ENCODE data around the gene C1QL2.

C1QL2 gene

GRCh38 chr2:119109866-119110265 is 48.7 kb downstream of the C1QL2 start:
- TF ChIP-seq CTCF (conservative IDR thresholded peaks at IDR 0.05; ENCODE audit: low read depth, low read length): no peak
- no peak for DNase-seq (ENCODE audit: low read depth)
- no peak overlapping the region for H3K4me3 ChIP-seq (ENCODE audit: low read length)

GRCh38 chr2:119108186-119108585 is 50.4 kb downstream of the C1QL2 start:
- TF ChIP-seq CTCF (conservative IDR thresholded peaks at IDR 0.05; ENCODE audit: low read depth, low read length): no peak
- H3K4me3 ChIP-seq (ENCODE audit: low read length): no peak overlapping the region
- DNase-seq (ENCODE audit: low read depth): no peak

DNA sequence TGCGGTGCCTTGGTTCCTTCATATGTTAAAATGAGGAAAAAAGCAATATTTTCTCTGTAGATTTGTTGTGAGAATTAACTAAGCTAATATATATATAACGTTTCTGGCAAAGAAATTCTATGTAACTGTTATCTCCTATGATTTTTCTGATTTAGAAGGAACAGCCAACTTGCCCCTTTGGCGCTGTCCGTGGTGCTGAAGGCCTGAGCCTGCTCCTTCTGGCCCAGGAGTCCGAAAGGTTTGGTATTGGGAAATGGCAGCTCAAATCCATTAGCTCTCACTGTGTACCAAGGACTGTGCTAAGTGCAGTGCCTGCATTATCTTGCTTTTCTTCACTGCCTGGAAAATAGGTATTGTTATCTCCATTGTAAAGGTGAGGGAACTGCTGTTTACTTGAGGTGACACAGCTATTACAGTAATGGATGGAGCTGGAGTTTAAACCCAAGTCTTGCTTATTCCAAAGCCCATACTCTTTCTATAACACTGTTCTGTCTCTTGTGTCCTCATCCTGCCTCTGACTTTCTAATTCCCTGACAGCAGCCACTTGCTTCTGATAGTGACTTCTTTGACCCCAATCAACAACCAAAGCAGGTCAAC is 52.2 kb downstream of the C1QL2 start:
- H3K4me3 ChIP-seq (ENCODE audit: low read length): no peak overlapping the region
- no peak for TF ChIP-seq CTCF (conservative IDR thresholded peaks at IDR 0.05; ENCODE audit: low read depth, low read length)
- no peak for DNase-seq (ENCODE audit: low read depth)

Data from retinal pigment epithelial cell (primary cell).